Activated gamma-delta T cell treated with anti-CD3 and anti-CD28 coated beads, Interleukin-2, amount 50 U/mL, for 16 hours (primary cell): ENCODE data around the gene SAV1.
"Not testable (repeated sequence)": the region's sequence is repeated elsewhere in the genome, so short reads cannot be mapped to it uniquely, and the experiment has no call there.

Experiments
- DNase-seq: peaks from one replicate; pipeline ENCODE4 v3.0.0-alpha.2; 2020; ENCODE audit warnings: low read depth

The SAV1 gene

GRCh38 chr14:50665300-50665699, 2.8 kb downstream of the SAV1 start:
- DNase-seq: not testable (repeated sequence)

- not testable (repeated sequence) for DNase-seq
These were observed 3.5 kb downstream of the SAV1 start for GRCh38 chr14:50664579-50664978.

GRCh38 chr14:50659327-50659974, 8.7 kb downstream of the SAV1 start:
- DNase-seq: no peak

DNA sequence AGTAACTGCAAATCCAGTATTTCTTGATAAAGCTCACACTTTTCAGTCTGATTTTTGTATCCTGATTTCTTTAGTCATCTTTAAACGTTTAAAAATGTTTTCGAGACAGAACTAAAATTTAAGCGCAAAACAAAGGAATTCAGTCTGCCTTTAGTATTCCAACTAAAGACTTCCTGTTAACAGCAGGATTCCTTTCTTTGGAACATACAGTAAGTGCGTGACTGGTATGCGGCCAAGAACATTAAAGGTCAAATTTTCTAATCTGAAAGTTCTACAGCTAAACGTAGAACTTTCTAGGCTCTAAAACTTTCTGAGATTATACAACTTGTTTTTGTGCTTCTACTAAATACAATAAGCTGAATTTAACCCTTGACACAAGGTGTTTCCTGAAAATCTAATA, 9.9 kb downstream of the SAV1 start:
- DNase-seq: no peak

DNA sequence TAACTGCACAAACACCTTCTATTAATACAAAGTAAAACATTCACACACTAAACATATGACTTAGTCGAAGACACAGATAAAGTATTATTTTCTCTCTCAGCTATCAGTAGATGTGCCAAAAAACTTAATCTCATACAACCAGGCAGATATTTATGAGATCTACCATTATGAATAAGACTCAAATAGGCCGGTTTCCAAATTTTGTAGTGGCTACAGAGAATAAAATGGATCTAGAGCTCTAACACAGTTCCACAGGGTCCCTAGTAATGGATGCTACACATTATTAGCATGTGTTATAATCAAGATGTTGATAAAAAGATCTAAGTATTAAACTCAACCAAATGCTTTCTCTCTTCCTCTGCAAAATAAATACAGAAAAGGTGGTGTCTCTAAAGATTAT, 10.4 kb downstream of the SAV1 start:
- no peak for DNase-seq

DNA sequence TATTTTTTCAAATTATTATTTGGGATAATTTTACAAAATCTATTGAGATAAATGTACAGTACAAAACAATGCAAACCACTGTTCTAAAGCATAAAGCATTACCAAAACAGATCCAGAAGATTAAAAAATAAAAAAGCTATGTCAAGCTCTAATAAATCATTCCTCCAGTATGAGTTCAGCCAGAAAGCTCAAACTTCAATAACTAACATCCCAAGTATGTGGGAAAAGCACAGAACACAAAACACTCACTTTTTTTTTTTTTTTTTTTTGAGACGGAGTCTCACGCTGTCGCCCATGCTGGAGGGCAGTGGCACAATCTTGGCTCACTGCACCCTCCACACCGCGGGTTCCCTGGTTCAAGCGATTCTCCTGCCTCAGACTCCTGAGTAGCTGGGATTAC, 11.3 kb downstream of the SAV1 start:
- no peak for DNase-seq

DNA sequence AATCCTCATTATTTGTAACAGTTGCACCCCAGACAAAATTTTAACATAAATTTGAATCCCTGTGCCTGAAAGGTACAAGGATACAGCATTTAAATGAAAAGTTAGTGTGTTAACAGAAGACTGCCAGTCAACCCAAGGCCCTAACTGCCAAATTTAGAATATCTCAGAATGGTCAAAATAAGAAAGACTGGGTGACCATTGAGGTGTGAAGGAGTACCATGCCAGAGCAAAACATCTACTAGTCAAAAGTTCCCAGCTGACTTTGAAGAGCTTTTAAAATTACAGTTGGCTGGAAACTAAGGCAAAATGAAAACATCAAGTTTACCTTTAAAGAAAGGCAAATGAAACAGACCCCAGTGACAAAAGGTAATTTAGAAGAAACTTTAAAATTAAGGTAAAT, 18.4 kb downstream of the SAV1 start:
- DNase-seq: no peak

DNA sequence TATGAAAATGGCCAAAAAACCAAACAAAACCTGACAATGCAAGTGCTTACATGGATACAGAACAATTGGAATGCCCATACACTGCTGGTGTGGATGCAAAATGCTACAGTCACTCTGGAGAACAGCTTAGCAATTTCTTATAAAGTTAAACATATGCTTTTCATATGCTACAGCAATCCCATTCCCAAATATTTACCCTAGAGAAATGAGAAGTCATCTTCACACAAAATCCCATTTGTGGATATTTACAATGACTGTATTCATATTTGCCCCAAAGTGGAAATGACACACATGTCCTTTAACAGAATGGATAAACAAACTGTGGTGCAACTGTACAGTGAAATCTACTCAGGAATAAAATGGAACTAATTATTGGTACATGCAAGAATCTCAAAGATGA, 20.4 kb downstream of the SAV1 start:
- DNase-seq: no peak

GRCh38 chr14:50647282-50647681, 20.8 kb downstream of the SAV1 start:
- DNase-seq: no peak

DNA sequence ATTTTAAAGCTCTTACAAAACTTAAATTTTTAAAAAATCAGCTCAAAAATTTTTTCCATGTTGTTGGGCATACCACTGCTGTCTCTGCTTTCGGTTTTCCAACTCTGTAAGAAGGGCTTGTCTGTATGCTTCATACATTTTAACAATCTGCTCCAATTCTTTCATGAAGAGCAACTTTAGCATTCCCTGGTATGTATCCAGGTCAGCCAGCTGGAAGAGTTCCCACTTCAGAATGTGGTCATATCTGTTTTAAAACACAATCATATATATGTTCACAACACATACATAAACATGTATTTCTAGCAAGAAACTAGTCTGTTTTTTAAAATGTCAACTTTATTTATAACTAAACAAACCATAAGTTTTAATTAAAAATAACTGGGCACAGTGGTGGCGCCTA, 33.0 kb downstream of the SAV1 start:
- no peak for DNase-seq

DNA sequence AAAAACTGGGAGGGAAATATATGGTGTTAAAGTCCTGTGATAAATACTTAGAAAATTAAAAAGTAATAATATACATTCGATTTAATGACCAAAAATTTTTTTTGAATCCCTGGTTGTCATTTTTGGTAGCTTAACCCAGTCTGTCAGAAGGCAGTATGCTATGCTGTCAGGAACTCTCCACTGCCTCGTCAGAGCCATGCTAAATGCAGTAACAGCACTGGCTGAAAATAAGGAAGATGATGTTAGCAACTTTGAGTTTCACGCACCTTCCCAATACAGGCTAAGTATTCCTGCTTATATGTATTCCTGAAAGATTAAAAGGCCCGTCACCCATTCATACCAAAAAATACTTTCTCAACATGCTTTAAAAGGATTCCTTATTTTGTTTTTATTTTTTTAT, 34.2 kb downstream of the SAV1 start:
- no peak for DNase-seq

DNA sequence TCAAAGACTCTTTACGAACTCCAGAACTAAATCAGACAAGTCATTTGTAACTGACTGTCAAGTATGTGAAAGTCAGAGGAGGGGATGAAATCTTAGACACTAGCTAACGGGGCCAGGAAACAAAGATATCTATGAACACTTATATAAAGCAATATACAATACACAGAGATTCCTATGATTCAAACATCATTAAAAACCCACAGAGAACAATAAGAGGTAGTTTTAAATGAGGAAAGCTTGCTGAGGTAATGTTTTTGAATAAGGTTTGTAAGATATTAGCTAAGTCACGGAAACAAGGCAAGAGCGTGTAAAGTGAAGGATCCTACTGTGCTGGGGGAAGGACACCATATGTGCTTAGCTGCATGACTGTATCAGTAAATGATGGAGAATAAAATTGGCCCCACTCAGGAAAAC, 36.7 kb downstream of the SAV1 start:
- DNase-seq: no peak

GRCh38 chr14:50624947-50625346, 43.2 kb downstream of the SAV1 start:
- DNase-seq: not testable (repeated sequence)

DNA sequence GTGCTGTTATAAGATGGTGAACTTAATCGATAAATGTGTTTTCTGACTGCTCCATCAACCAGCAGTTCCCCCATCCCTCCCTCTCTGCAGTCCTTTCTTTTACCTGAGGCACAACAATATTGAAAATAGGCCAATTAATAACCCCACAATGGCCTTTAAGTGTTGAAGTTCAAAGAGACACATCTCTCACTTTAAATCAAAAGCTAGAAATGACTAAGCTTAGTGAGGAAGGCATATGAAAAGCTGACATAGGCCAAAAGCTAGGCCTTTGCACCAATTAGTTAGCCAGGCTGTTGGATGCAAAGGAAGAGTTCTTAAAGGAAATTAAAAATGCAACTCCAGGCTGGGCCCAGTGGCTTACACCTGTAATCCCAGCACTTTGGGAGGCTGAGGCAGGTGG, 43.7 kb downstream of the SAV1 start:
- no peak for DNase-seq

DNA sequence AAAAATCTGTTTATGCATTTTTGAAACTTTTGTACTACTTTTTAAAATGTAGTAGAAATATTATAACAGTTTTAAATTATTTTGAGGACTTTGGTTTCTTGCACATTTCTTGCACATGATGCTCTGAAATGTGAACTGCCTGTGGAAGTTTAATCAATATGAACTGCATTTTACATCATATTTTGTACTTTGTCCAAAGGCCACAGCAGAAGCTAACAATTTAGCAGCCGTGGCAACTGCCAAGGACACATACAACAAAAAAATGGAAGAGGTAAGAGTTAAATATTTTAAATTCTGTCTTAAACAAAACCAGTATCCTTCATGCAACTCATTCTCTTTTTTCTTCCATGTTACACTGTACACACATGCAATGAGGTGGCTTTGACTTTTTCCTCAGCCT, 45.1 kb downstream of the SAV1 start:
- DNase-seq: no peak

GRCh38 chr14:50620341-50620740, 47.8 kb downstream of the SAV1 start:
- no peak for DNase-seq

- no peak for DNase-seq
These were observed 48.5 kb downstream of the SAV1 start for GRCh38 chr14:50619569-50620141.

DNA sequence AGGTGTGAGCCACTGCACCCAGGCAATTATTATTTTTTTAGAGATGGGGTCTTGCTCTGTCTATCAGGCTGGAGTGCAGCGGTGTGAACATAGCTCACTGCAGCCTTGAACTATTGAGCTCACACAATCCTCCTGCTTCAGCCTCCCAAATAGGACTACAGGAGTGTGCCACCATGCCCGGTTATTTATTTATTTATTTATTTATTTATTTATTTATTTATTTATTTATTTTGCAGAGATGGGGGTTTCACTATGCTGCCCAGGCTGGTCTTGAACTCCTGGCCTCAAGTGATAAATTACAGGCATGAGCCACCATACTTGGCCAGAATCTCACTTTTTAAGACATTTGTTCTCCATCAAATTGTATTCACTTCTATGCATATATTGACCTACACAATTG, 51.8 kb downstream of the SAV1 start:
- DNase-seq: no peak

DNA sequence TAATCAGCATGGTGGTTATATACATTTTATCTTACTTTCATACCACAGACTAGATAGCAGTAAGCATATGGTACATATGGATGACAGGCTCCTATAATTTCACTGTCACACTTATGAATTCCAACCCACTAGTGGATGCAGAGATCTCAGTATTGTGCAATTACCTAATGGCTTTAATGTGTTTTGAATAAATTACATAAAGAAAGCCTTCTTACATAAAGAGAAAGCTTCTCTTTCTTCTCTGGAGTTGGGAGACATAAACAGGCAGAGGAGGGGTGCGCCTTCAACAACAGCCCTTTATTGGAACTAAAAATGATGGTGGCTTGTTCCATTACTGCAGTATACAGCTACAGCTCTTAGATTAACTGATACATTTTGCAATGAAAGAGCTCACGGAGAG, 52.6 kb downstream of the SAV1 start:
- no peak for DNase-seq

DNA sequence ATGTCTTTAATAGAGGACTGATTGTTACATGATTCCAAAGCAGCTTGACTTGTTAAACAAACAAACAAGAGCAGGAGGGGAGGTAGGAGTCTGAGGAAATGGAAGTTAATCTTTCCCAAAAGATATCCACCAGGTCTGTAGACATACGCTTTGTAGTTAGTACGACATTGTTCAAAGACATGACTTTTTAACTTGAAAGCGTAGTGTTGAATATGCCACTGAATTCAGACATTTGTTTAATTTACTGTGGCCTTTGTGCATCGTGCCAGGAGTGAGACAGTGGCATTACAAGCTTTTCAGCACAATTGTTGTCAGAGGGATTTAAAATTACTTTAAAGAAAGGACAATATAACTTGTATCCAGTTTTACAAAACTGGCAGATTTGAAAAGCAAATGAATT, 53.0 kb downstream of the SAV1 start:
- DNase-seq: no peak

GRCh38 chr14:50612806-50613205, 55.3 kb downstream of the SAV1 start:
- DNase-seq: no peak

GRCh38 chr14:50610465-50610864, 57.6 kb downstream of the SAV1 start:
- DNase-seq: no peak

DNA sequence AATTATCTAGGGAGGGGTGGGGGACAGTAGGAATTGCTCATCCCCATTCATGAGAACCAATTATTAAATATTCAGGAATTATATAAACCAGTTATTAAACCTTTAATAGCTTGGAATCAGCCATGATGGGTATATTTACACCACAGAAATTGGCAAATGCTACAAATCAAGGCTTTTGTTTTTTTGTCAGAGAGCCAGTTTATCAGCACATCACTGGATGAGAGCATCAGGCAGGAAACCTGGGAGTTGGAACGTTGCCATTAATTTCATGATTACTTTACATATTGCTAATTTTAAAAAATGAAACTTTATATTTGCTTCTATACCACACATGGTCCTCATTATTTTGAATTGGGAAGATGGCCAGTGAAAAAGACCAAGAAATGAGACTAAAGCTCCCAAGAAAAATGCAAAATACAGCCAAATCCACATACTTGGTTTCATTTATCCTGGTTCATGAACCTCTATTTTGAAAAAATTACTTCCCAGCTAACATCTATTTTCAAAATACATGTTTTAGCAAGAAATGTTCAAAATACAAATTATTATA, 59.7 kb downstream of the SAV1 start:
- no peak for DNase-seq

DNA sequence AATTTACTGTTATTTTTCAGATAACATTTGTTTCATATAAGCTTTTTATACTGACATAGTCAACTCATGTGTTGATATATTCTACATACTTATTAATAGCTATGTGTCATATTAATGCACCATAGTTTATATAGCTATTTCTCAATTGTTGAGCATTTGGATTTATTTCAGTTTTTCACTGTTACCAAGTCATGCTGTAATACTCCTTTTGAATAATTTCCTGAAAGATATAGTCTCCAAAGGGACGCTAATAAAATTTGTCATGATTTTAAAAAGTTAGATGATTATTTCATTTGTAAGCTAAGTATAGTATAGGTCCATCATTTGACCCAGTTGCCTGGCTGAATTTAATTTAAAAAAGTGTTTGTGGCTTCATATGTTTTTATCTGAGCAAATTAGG, 60.3 kb downstream of the SAV1 start:
- no peak for DNase-seq
